Fibroblast of gingiva (primary cell): ENCODE data around the gene CCDC9B.

Experiments
- DNase-seq: peaks from one replicate; pipeline ENCODE4 v3.0.0-alpha.2; 2011; ENCODE audit warnings: low read depth

CCDC9B gene

DNA sequence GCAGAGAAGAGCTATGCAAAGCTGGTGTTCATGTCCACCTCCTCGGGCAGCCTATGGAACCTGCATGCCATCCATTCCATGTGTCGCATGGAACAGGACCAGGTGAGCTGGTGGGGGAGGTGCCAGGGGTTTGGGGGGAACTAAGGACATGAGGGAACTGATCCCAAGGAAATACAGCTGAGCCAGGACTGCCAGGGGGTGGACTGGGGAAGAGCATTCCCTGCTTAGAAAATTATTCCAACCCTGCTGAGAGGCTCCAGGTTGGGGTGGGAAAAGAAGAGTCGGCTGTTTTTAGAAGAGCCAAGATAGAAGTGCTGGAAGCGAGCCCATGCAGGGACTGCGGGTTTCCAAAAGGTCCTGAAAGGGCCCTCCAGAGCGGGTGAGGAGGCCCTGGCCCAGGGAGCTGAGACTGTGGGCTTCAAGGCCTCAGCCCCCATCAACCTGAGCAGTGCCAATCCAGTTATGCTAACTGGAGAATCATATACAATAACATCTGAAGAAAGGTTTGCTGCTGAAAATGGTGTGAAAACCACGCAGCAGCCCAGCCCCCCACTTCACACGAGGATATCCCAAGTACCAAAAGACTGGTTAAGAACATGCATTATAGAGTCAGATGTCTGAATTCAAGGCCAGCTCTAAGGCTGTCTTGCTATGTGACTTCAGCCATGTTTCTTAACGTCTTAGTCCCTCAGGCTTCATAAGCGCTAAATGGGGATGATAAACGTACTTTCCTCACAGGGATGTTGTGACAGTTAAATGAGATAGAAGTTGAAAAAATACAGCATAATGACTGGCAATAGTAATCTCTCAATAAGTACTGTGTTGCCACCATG, 25.1 kb upstream of the CCDC9B start:
- no peak for DNase-seq

DNA sequence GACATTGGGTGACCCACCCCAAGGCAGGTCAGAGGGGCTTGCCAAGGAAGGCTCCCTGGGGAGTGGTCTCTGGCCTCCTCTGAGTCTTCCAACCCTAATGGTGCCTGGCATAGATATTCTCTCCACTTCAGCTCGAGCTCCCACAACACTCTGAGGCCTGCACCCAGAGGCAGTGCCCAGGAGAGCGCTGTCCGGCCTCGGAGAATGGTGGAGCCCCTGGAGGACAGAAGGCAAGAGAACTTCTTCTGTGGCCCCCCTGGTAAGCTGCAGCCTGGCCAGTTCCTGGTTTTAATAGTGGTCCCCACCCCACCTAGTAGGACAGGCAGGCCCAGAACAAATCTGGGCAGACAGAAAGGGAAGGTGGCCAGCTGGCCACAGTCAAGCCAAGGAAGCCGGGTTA, 24.3 kb upstream of the CCDC9B start:
- DNase-seq = no peak

DNA sequence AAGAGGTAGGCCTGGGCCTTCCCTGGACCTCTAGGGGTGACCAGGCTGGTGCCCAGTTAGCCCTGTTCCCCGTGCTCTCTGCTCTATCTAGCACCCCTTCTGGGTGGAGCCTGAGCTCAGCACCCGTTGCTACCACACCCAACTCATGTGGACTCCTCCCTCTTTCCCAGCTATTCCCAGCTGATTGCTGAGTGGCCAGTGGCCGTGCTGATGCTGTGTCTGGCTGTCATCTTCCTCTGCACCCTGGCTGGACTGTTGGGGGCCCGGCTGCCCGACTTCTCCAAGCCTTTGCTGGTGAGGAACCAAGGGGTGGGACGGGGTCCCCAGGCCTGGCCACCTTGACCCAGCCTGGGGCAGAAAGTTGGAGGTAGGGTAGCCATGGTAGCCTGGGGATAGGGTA, 23.5 kb upstream of the CCDC9B start:
- no peak for DNase-seq

DNA sequence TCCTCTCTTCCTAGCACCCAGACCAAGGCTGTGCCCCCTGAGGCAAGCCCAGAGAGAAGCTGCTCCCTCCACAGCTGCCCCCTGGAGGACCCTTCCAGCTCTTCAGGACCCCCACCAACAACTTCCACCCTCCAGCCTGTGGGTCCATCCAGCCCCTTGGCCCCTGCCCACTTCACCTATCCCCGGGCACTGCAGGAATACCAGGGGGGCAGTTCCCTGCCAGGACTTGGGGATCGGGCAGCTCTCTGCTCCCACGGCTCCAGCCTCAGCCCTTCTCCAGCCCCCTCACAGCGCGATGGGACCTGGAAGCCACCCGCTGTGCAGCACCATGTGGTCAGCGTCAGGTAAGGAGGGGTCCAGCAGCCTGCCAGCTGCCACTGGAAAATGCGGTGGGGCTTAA, 22.9 kb upstream of the CCDC9B start:
- no peak for DNase-seq

DNA sequence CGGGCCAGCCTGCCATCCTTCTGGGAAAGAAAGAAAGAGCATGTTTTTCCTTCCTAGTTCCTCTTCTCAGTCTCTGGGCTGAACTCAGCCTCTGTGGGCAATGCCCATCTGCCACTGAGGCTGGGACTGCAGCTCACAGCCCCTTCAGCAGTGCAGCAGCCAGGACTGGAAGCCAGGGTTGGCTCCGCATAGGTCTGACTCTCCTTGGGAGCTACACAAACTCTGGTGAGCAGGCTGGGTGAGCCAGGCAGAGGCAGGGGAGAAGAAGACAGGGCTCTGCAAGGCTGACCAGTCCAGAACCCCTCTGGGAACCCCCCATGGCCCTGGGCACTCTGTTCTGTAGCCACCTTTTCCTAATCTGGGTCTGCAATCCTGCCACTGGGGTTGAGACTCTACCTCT, 20.9 kb upstream of the CCDC9B start:
- DNase-seq = no peak

DNA sequence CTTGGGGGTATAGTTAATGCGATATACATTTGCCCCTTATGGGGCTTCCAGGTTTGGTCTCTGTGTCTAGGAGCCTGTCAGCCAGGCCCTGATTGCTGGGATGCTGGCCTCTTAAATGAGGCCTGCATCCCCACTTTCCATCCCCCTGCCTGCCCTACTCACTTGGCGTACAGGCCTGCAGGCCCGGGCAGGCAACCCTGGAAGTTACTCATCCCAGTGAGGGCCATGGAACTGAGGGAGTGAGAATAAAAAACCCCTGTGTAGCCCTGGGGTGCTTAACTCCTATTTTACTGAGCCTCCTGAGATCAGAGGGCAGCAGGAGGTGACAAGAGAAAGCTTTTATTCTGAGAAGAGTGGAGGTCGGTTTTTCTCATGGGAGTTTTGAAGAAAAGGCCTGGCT, 19.3 kb upstream of the CCDC9B start:
- no peak for DNase-seq

DNA sequence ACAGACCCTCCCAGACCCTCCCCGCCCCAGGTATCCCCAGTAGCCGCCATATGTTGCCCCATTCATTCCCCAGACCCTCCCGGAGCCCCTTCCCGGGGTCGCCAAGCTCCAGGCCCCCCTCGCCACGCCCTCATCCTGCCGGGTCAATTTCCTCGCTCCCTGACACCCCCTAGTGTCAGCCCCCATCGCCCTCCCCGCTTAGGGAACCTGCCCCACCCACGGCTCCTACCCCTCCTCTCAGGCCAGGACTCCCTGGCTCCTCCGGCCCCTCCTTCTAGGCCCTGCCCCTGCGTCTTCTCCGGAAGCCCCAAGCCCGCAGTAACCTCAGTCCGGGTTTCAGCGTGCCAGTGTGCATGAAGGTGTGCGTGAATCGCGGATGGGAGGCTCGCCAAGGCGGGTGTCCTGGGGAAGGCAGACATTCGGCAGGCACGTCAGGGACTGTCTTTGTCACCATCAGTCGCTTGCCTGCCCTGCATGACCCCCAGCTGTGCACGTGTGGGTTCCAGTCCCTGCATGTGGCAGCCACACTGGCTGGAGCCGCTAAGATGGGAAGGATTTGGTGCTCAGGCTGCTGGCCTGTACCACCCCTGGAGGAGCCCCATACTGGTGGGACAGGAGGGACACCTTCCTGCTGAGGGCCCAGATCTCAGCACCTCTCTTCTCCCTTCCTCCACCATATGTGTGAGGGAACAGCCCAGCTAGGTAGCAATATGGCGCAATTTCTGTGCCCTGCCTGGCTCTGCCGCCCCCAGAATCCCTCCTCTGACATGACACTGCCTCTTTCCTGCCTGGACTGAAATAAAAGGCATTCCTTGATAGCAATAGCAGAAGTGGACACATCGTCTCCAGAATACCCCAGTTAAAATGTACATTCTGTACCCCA, 18.0 kb upstream of the CCDC9B start:
- DNase-seq = no peak

DNA sequence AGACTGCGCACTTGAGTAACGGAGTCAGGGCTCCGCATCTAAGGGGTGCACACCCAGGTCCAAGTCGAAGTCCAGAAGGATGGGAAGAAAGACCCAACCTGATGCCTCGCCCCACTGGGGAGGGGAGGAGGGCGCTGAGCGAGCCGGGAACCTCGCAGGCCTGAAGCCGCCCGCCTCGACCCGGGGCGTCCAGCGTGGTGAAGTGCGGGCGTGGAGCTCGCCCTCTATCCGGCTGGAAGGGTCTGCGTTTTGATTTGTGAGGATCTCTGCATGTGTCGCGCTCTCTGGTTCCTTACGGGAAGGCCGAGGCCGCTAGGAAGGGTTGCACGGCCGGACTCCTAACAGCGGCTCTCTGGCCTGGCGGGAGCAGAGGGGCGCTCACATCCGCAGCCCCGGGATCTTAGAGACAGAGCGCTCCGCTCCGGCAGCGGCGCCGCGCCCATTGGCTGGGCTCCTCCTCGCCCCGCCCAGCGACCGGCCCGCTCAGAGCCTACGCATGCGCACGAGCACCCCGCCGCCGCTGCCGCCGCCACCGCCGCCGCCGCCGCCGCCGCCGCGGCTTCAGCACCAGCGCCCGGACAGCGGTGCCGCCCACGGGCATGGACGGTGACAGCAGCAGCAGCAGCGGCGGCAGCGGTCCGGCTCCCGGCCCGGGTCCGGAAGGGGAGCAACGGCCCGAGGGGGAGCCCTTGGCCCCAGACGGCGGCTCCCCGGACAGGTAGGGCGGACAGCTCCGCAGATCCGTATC, 17.2 kb upstream of the CCDC9B start, which contains the start of gene DISP2:
Gene DISP2 (plus strand): TSS at position 497 of the 748 bp plus-strand sequence. CDS start 103 bp downstream, at position 600.
- DNase-seq = peak; percentile 64

DNA sequence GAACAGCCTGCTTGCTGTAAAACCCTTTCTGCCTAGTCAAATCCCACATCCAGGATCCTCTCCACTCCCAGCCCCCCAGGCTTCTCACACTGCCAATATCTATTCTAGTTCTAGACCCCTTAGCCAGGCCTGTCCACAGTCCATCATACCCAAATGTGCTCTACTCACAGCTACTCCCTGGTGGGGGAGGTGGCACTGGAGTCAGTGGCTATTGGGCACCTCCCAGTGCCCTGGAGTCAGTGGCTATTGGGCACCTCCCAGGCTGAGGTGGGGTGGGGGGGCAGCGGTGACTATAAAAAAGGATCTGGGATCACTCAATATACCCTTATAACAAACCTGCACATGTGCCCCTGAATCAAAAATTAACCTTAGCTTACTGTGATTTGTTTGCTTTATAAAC, 16.5 kb upstream of the CCDC9B start:
- no peak for DNase-seq

DNA sequence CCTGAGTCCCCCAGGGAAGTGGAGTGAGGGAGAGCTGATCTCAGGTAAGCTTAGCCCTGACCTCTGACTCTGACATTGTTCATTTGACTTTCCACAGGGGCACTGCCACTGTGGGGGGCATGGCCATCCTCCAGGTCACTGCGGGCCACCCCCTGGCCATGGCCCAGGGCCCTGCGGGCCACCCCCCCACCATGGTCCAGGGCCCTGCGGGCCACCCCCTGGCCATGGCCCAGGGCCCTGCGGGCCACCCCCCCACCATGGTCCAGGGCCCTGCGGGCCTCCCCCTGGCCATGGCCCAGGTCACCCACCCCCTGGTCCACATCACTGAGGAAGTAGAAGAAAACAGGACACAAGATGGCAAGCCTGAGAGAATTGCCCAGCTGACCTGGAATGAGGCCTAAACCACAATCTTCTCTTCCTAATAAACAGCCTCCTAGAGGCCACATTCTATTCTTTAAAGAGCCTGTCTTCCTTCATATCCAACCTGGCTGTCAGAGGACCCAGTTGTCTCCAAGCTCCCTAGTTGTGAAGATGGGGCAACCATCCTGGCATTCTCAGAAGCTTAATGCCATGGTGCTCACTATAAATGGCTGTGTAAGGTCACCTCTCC, 15.3 kb upstream of the CCDC9B start:
- no peak for DNase-seq

DNA sequence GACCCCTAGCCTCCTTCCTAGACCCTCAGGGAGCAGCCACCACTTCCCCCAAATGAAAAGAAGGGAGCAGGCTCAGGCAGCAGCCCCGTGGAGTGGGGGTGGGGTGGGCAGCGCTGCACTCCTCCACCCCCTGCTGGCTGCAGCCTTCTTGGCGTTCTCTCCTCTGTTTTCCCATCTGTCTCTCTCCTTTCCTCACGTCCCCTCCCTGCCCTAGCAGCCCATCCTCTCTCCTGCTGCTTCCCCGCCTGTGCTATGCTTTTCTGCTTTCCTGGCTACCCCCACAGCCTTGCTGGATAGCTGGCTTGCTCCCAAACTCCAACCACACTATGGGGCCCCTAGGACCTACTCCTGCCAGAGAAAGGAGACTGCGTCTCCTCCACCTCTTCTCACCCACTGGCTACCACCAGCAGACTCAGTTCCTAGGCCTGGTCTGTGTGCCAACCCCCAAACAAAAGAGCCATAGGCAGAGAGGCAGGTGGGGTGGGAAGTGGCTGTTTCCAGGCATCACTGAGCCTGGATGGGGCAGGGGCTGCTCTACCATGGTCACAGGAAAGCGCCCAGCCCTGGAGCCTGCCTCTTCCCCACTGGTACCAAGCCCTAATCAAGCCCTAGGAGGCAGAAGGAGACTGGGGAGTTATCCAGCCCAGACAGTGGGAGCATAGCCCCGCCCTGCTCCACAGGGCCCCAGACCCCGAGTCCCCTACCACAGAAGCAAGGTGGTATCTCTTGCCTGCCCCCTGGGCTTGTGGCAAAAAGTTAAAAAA, 13.9 kb upstream of the CCDC9B start:
- DNase-seq = no peak

DNA sequence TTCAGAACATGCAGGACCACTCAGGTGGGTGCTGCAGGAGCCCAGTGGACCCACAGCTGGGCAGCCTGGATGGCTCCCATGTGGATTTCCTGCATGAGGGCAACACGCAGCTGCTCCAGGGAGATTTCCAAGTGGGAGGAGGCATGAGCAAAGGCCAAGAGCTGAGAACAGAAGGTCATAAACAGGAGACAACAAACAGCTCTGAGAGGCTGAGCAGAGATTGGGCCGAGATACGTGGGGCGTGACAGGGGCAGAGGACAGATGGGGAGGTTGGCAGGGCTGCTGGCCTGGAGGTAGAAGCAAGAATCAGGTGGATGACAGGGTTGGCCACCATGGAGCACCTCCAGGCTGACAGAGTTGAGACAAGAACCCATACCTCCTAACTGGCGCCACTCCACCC, 13.0 kb upstream of the CCDC9B start:
- no peak for DNase-seq

DNA sequence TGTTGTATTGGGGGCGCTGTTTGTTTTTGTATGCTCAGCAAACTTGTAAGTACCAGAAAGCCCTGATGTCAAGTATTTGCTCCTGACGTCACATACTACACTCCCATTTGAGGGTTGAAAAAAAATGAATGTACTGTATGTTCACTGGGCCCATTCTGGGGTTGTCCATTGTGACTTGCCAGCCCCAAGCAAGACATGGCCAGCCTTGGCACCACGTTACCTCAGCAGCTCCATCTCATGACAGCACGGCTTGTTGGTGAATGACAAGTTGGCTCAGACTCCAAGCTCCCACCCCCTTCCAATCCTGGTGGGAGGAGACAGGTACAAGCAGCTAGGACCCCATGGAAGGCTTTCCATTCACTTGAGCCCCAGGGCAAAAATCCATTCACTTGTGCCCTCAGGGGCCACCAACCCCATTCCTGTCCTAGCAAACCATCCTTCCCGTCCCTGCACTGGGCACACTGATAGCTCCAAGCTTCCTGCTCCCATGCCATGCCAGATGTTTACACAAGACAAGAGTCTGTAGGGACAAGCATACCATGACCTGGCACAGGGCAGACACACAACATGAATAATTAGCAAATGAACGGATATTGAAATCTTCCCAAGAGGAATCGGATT, 11.7 kb upstream of the CCDC9B start:
- no peak for DNase-seq

DNA sequence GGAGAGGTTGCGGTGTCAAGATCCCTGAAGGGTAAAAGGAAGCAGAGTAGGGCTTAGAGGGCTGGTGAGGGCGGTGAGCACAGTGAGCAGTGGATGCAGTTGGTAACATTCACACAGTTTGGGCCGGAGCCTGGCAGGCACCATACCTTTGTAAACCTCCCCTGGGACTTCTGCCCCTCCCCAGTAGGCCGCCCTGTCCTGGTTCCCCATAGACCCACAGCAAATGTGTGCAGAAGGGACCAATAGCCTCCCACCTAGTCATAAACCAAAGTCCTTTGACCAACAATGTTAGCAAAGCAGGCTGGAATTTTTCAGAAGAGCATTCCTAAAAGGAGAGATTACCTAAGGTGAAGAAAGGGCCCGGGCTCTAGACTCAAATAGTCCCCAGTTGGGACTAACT, 8.4 kb upstream of the CCDC9B start:
- no peak for DNase-seq

DNA sequence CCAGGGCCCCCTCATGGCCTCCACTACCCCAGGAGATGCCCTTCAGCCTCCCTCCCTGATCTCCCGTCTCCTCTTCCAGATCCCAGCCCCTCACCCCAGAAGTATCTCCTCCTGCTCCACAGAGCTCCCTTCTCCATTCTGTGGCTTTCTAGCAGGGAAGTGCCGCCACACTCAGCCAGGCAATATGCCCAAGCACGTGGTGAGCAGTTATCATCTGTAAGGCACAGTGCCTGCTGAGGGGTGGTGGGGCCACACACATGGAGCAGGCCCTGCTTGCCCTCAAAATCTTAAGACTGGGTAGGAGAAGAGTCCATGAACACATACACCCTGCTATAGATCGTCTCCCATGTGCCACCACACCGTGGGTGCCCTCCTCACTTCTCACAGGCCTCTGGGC, 7.7 kb upstream of the CCDC9B start:
- no peak for DNase-seq

DNA sequence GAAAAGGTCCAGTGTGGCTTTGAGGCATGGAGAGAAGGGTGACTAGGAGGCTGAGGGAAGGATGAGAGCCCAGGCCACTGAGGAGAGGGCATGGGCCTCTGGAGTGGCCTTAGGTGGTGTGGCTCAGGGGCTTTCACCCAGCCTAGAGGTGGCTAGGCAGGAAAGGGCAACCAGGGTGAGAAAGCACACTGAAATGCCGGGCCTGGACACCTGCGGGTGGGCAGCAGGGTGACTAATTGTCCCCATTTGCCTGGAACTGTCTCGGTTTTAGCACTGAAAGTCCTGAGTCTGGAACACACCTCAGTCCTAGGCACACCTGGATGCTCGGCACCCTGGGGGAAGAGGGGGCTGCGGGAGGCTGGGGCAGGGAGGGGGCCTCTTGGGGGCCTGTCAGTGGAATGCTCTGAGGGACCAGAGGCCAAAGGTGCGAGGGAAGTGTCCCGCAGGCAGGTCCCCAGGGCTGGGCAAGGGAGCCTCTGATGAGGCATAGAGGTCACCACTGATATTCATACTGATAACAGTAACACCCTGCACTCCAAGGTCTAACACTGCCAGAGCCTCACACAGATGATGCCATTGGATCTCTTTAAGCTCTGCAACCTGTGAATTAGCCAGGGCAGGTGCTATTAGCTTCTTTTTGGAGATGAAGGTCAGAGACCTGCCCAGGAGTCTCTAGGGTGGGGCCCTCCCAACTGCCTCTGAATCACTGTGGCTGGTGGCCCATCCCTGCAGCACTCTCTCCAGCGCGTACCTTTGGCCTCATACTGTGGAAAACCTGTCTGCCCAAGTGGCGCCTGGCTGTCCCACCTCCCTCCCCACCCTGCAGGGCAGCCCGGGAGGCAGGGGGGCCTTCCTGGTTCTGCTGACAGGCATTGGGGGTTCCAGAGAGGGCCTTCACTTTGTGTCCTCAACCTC, 7.1 kb upstream of the CCDC9B start:
- no peak for DNase-seq

DNA sequence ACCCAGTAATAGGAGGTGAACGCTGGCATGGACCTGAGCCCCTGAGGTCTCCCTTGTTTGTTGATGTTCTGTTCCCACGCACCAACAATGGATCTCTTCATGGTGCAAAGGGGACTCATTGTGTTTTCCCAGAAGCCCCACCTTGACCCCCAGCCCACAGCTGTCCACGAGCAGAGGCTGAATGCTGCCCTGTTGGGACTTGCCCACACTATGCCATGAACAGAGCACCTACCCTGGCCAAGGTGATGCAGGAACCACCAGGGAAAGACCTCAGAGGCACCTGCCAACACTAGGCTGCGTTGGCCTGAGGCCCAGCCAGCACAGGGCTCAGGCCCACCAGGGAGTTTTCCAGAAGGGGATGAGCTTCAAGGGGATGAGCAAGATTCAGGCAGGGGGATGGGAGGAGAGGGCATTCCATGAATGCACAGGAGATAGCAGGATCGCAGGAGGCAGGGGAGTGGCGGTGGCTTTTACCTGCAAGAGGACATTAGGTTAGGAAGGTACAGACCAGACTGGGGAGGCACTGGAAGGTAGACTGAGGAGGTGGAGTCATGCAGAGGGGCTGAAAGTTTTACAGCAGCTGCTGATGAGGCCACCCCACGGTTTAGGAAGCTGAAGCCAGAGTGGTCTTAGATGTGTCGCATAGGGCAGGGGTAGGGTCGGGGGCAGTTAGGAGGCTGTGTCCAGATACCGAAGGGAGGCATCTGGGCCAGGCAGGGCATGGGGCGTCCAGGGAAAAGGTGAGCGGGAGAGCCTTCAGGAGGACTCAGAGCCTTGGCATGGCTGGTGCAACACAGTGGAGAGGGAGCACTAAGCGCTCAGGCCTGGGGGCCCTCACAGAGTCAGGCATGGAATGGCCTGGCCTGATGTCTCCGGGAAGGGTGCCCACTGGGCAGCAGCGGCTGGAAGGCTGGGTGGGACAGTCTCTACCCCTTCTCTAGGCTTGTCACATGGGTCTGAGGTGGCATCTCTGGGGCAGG, 6.1 kb upstream of the CCDC9B start:
- DNase-seq = no peak

DNA sequence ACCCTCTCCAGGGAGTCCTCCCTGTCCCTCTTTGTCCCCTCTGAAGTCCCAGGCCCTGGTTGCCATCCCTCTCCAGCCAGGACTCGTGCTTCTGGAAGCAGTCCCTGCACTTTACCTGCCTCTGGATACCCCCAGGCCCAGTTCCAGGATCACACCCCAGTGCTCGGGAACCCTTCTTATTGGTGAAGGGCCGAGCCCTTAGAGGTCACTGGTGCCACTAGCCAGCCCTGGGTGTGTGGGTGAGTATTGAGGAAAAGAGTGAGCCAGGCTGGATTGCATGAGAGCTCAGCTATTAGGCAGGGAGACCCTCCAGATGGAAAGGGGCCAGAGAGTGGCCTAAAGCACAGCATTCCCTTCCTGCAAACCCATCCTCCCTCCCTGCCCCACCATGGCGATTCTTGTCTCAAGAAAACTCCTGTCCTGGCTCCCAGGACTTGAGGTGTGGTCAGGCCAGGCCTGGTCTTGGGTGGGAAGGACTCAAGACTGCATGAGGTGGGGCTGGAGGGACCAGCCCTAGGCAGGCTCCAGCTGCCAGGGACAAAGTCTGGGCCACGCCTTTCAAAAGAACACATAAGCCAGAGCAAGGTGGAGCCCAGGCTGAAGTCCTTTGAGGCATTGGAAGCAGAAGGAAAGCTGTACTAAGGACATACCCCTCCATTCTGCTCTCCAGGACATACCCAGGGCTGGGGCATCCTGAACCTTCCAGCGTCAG, 5.3 kb upstream of the CCDC9B start:
- DNase-seq = no peak
